Amniotic epithelial cell (primary cell): ENCODE measurements around the gene TLK2.

Source experiments
- DNase-seq: peaks from one replicate; pipeline ENCODE4 v3.0.0-alpha.2; 2010; ENCODE audit warnings: low read depth

Gene TLK2

DNA sequence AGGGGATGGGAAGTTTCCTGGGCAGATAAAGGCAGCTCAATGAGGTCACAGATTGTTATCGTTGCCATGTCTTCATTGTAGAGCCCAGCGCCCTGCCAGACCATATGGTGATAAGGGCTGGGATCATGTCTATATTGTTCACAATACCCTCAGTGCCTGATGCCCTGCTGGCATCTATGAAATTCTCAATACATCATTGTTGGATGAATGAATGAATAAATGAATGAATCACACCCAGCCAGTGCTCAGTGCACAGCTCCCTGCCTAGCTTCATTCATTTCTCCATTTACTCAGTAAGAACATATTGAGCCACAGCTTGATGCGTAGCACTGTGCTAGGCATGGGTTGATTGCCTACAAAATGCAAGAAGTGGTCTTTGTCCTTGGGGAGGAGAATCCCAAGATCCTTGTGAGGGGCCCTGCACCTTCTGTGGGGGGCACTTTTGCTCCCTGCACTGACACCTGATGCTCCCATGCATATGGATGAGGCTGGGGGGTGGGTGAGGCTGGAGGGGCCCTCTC, 178.6 kb downstream of the TLK2 start:
- no peak for DNase-seq

DNA sequence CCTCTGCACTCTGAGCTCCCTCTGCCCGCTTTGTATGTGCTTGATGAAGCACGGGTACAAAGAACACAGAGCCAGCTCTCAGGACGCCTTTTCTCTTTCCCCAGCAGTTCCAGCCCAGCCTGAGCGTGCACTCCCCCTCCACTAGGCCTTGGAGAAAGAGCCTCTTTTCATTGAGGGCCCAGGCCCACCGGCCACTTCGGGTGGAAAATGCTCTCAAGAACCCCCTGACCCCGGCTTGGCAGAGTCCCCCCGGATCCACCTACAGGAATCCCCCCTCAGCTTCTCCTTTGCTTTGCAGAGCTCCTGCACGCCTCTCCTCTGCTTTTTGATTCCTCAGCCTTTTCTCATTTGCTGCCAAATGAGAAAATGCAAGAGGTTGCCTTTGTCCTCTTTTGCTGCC, 179.1 kb downstream of the TLK2 start:
- DNase-seq, result no peak

DNA sequence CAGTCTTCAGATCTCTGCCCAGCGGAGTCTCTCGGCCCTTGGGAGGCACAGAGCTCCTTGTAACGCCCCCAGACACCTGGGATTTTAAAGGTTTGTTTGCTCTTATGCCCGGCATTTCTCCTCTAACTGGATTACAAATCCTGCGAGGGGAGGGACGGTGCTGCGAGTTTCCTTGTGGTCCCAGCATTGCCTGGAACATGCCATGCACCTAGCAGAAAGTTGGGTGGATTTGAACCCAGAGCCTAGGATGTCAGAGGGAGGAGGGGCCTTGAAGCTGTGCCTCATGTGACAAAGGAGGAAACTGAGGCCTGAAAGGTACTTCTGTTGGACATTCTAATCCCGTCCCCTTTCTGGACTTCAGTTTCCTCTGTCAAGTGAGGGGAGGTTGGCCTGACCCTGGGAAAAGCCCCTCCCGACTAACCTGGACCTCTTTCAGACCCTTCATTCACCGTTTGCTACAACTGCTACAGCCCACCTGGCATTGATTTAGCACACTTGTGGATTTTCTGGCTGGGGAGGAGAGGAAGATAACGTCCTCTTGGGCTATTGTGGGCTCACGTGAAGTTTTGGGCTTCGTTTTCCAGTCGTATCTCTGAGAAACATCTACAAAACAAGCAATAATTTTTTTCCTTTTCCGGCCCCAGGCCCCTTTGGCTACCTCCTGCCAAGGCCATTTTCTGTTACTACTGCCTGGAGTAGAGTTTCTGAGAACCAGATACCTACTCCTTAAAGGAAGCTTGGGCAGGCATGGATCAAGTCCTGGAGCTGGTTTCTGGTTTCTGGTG, 179.7 kb downstream of the TLK2 start:
- no peak for DNase-seq

DNA sequence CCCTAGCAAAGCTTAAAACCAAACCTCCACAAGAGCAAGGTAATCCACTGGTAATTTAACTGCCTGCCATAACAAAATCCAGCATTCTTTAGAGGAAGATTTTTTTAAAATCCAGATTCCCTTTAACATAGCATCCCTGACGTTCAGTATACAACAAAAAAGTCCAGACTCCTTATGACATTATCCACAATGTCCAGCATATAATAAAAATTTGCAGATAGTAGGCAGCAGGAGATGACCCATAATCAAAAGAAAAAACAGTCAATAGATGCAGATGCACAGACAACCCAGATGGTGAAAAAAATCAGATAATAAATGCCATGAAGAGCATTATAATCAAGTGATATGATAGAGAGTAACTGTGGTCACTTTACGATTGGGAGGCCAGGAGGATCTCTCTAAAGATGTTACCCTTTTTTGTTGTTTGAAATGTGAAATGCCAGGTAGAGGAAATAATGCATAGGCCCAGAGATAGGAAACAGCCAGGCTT, 182.0 kb downstream of the TLK2 start:
- DNase-seq, result no peak

DNA sequence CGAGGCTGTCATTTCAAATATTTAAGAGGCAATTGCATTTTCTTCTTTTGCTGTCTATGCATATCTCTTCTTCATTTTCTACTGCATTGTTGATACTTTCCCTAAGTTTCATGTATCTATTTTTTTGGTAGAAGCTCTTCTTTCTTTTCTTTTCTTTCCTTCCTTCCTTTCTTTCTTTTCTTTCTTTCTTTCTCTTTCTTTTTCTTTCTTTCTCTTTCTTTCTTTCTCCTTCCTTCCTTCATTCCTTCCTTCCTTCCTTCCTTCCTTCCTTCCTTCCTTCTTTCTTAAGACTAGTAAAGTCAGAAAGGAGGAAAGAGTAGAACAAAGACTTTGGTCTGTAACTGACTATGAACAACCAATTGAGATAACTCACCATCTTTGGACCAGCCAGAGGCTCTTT, 182.7 kb downstream of the TLK2 start:
- DNase-seq, result no peak

DNA sequence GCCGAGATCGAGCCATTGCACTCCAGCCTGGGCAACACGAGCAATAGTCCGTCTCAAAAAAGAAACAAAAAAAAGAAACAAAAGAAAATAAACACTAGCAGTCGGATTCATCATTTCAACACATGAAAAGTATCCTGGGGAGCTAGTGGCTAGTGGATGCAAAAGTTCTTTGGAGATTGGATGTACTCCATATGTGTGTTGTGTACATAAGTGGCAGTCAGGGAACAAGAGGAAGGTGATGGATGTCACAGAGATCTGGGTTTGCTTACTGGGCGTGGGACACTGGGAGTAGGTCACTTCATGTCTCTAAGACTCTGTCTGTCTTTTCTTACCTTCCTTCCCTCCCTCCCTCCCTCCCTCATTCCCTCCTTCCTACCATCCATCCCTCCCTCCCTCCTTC, 184.2 kb downstream of the TLK2 start:
- DNase-seq, result no peak
